ENCODE measurements around the gene SLC1A5.
"Not testable (repeated sequence)": the region's sequence is repeated elsewhere in the genome, so short reads cannot be mapped to it uniquely, and the experiment has no call there.

The SLC1A5 gene

GRCh38 chr19:46812977-46813838 lies 24.8 kb upstream of the SLC1A5 start:
- no peak for TF ChIP-seq CTCF (IDR thresholded peaks at IDR 0.05; ENCODE audit: low read depth, low read length)
- DNase-seq (ENCODE audit: extremely low read depth, low read depth) = no peak

GRCh38 chr19:46809534-46810272 lies 21.3 kb upstream of the SLC1A5 start:
- no peak for DNase-seq (ENCODE audit: extremely low read depth, low read depth)
- no peak for TF ChIP-seq CTCF (IDR thresholded peaks at IDR 0.05; ENCODE audit: low read depth, low read length)

GRCh38 chr19:46806656-46807055 lies 18.3 kb upstream of the SLC1A5 start:
- no peak for TF ChIP-seq CTCF (IDR thresholded peaks at IDR 0.05; ENCODE audit: low read depth, low read length)
- no peak for DNase-seq (ENCODE audit: extremely low read depth, low read depth)

- not testable (repeated sequence) for DNase-seq (ENCODE audit: extremely low read depth, low read depth)
Observed at GRCh38 chr19:46804432-46804831, 16.0 kb upstream of the SLC1A5 start.

GRCh38 chr19:46803555-46803954 lies 15.2 kb upstream of the SLC1A5 start:
- no peak for DNase-seq (ENCODE audit: extremely low read depth, low read depth)
- no peak for TF ChIP-seq CTCF (IDR thresholded peaks at IDR 0.05; ENCODE audit: low read depth, low read length)

- TF ChIP-seq CTCF (IDR thresholded peaks at IDR 0.05; ENCODE audit: low read depth, low read length) = no peak
- no peak for DNase-seq (ENCODE audit: extremely low read depth, low read depth)
Observed at GRCh38 chr19:46802152-46802551, 13.8 kb upstream of the SLC1A5 start.

- no peak for TF ChIP-seq CTCF (IDR thresholded peaks at IDR 0.05; ENCODE audit: low read depth, low read length)
- DNase-seq (ENCODE audit: extremely low read depth, low read depth) = no peak
Observed at GRCh38 chr19:46798713-46799112, 10.3 kb upstream of the SLC1A5 start.
